Keratinocyte (primary cell): ENCODE results near the gene KCNB1. TPM values are rescaled to one million over a fixed set of nuclear protein-coding genes. Genes with fewer than 3 reads are reported as not detected.

Experiments
- DNase-seq: peaks from one replicate; pipeline ENCODE4 v3.0.0-alpha.2; 2011; ENCODE audit warnings: low read depth, missing footprints, low spot score
- FAIRE-seq: peaks from 2 replicates; lab custom pipeline; 2011; peaks lifted over from hg19 to GRCh38; lab: Jason Lieb, UNC
- H2AFZ ChIP-seq: 2 replicates; pipeline ENCODE4 v1.6.0; 2012; ENCODE audit warnings: low read length, control low read depth, inconsistent platforms; ENCODE audit not compliant: control insufficient read depth
- H3K27ac ChIP-seq: 2 replicates; pipeline ENCODE4 v1.5.1; 2011; ENCODE audit warnings: low read length; ENCODE audit not compliant: control insufficient read depth, insufficient read depth
- H3K27me3 ChIP-seq: 3 replicates; pipeline ENCODE4 v1.6.0; 2011; ENCODE audit warnings: low read length; ENCODE audit not compliant: control insufficient read depth, insufficient read depth; ENCODE audit errors: extremely low read depth
- H3K36me3 ChIP-seq, 2 experiments: 2 replicates in 1 of 2; 3 replicates in 1 of 2; pipeline ENCODE4 v1.5.1; 2011; ENCODE audit warnings: low read length in 2 of 2, mild to moderate bottlenecking in 1 of 2; ENCODE audit not compliant: control insufficient read depth in 2 of 2, insufficient read depth in 2 of 2; ENCODE audit errors: extremely low read depth in 1 of 2
- H3K4me1 ChIP-seq: 3 replicates; pipeline ENCODE4 v1.5.1; 2011; ENCODE audit warnings: low read length; ENCODE audit not compliant: control insufficient read depth, insufficient read depth; ENCODE audit errors: extremely low read depth
- H3K4me2 ChIP-seq: 3 replicates; pipeline ENCODE4 v1.6.0; 2011; ENCODE audit warnings: low read depth, low read length; ENCODE audit not compliant: control insufficient read depth, insufficient read depth; ENCODE audit errors: extremely low read depth
- H3K4me3 ChIP-seq, 3 experiments: fragments of 200-600 bp in 1 of 3; sonication (generic) in 1 of 3; 2 replicates in 2 of 3; 3 replicates in 1 of 3; pipeline ENCODE4 v1.5.1; 2011 to 2016; ENCODE audit warnings: low read length in 3 of 3, mild to moderate bottlenecking in 3 of 3, control low read depth in 2 of 3, inconsistent platforms in 1 of 3, low read depth in 1 of 3, mixed read lengths in 1 of 3, mixed run types in 1 of 3, moderate library complexity in 1 of 3; ENCODE audit not compliant: control insufficient read depth in 2 of 3, insufficient read depth in 2 of 3; ENCODE audit errors: extremely low read depth in 1 of 3
- H3K79me2 ChIP-seq: 2 replicates; pipeline ENCODE4 v1.6.0; 2012; ENCODE audit warnings: low read length; ENCODE audit not compliant: control insufficient read depth, insufficient read depth
- H3K9ac ChIP-seq: 3 replicates; pipeline ENCODE4 v1.6.0; 2011; ENCODE audit warnings: low read length; ENCODE audit not compliant: control insufficient read depth, insufficient read depth; ENCODE audit errors: extremely low read depth
- H3K9me1 ChIP-seq: 3 replicates; pipeline ENCODE4 v1.6.0; 2011; ENCODE audit warnings: low read length; ENCODE audit not compliant: control insufficient read depth, insufficient read depth; ENCODE audit errors: extremely low read depth
- H3K9me3 ChIP-seq: 2 replicates; pipeline ENCODE4 v1.5.1; 2012; ENCODE audit warnings: low read depth, low read length; ENCODE audit not compliant: control insufficient read depth
- H4K20me1 ChIP-seq: 3 replicates; pipeline ENCODE4 v1.6.0; 2011; ENCODE audit warnings: low read length; ENCODE audit not compliant: control insufficient read depth, insufficient read depth; ENCODE audit errors: extremely low read depth
- EZH2 ChIP-seq: IDR thresholded peaks from one replicate; pipeline ENCODE4 v1.6.1; 2012; ENCODE audit warnings: inconsistent platforms, mild to moderate bottlenecking, low read length, moderate library complexity
- dilution Hi-C: fragments of 300-500 bp; cut with MboI; formaldehyde crosslinking; loops from one replicate; pipeline ENCODE4 v1.7.0; 2020; ENCODE audit warnings: low sequenced_read_pairs; ENCODE audit not compliant: extremely low pct_ligation_motif_present
- polyA plus RNA-seq, 5 experiments: library from polyadenylated mRNA; depleted of rRNA in 3 of 5; stranded (reverse) in 3 of 5; stranded (forward) in 1 of 5; unstranded in 1 of 5; fragments of >200 nt; gene quantifications; 1 replicate in 1 of 5; 2 replicates in 3 of 5; 3 replicates in 1 of 5; pipeline versions ENCODE4 v1.2.1 to v1.2.3, GENCODE V29; 2011 to 2012; ENCODE audit warnings: missing spikeins in 2 of 5, low read depth in 1 of 5, low replicate concordance in 1 of 5
- TF ChIP-seq, protein P1 (sequence below), 3 experiments: IDR thresholded peaks in 1 of 3; conservative IDR thresholded peaks in 1 of 3; optimal IDR thresholded peaks in 1 of 3; 2 replicates in 2 of 3; 3 replicates in 1 of 3; pipeline versions ENCODE3 to v1.5.1; 2011; ENCODE audit warnings: low read length in 3 of 3, mild to moderate bottlenecking in 3 of 3, moderate library complexity in 2 of 3, control low read depth in 1 of 3, inconsistent platforms in 1 of 3; ENCODE audit not compliant: insufficient read depth in 2 of 3; ENCODE audit errors: extremely low read depth in 1 of 3

The KCNB1 gene
- polyA plus RNA-seq, 1 donor (not counting 4 experiments of a cell fraction or from before 2014, with no cell fraction given) = not detected

DNA sequence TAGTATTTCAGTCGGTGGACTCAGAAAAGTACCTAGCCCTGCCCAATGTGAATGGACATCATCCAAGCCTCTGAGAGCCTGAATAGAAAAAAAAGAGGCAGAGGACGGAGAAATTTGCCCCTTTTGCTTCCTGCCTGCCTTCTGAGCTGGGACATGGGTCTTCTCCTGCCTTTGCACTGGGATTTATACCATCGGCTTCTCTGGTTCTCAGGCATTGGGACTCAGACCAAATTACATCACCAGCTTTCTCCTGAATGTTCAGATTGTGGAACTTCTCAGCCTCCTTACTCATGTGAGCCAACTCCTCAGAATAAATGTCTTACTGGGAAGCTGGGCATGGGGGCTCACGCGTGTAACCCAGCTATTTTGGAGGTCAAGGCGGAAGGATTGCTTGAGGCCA lies 19.8 kb downstream of the KCNB1 start:
- Histone ChIP-seq H3K27ac (no peak overlapping the region), H3K9ac (no peak overlapping the region), H3K4me1 (peaks cover 6% of the 10 kb centered on the region), H3K4me3 (no peak overlapping the region), H2AFZ (no peak overlapping the region), H3K9me1 (no peaks in the 10 kb centered on the region), H4K20me1 (no peaks in the 10 kb centered on the region), H3K9me3 (no peaks in the 10 kb centered on the region), H3K36me3 (no peaks in the 10 kb centered on the region), H3K79me2 (no peaks in the 10 kb centered on the region), H3K27me3 (peaks cover 35% of the 10 kb centered on the region), H3K4me2 (no peak overlapping the region)
- no peak for TF ChIP-seq EZH2
- TF ChIP-seq, protein P1, sequence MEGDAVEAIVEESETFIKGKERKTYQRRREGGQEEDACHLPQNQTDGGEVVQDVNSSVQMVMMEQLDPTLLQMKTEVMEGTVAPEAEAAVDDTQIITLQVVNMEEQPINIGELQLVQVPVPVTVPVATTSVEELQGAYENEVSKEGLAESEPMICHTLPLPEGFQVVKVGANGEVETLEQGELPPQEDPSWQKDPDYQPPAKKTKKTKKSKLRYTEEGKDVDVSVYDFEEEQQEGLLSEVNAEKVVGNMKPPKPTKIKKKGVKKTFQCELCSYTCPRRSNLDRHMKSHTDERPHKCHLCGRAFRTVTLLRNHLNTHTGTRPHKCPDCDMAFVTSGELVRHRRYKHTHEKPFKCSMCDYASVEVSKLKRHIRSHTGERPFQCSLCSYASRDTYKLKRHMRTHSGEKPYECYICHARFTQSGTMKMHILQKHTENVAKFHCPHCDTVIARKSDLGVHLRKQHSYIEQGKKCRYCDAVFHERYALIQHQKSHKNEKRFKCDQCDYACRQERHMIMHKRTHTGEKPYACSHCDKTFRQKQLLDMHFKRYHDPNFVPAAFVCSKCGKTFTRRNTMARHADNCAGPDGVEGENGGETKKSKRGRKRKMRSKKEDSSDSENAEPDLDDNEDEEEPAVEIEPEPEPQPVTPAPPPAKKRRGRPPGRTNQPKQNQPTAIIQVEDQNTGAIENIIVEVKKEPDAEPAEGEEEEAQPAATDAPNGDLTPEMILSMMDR (optimal IDR thresholded peaks at IDR 0.05 in 1 of 3, IDR thresholded peaks at IDR 0.05 in 1 of 3, conservative IDR thresholded peaks at IDR 0.05 in 1 of 3; ENCODE audit: extremely low read depth in 1 of 3, insufficient read depth in 2 of 3, low read length in 3 of 3) = no peak
- no peak for DNase-seq
- FAIRE-seq = no peak
- dilution Hi-C loops = no loop called here

DNA sequence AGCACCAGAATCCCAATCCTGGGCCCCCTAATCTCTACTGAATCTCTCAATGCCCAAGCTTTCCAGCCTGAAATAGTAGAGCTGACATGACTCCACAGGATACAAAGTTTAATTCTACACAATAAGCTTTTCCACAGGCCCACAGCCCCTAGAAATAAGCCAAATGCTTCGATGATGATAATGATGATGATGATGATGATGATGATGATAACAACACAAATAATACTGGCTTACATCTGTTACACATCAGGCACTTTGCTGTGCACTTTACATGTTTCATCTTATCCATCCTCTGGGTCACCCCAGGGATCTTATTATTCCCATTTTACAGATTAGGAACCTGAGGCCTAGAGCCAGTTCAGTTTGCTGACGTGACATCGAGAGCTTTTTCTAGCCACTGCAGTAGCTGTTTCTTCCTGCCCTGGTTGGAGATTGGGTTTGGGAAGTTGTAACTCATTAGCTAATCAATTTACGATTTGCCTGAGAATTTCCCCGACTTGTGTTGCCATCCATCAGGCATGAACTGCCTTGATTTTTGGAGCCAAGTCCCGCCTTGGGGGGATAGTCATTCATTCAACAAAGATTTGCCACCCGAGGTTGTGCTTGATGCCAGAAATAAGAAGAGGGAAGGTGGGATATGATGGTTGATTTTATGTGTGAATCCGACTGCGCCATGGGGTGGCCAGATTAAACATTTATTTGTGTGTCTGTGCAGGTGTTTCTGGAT lies 20.4 kb downstream of the KCNB1 start:
- H3K36me3 ChIP-seq = no peaks in the 10 kb centered on the region
- no peaks in the 10 kb centered on the region for H3K9me1 ChIP-seq
- H2AFZ ChIP-seq = no peak overlapping the region
- TF ChIP-seq EZH2 = no peak
- TF ChIP-seq, protein P1 (optimal IDR thresholded peaks at IDR 0.05 in 1 of 3, IDR thresholded peaks at IDR 0.05 in 1 of 3, conservative IDR thresholded peaks at IDR 0.05 in 1 of 3; ENCODE audit: extremely low read depth in 1 of 3, insufficient read depth in 2 of 3, low read length in 3 of 3) = no peak
- FAIRE-seq = no peak
- no peak overlapping the region for H3K4me2 ChIP-seq
- H4K20me1 ChIP-seq = no peaks in the 10 kb centered on the region
- H3K27ac ChIP-seq = no peak overlapping the region
- no peak overlapping the region for H3K9ac ChIP-seq
- dilution Hi-C loops = no loop called here
- H3K4me1 ChIP-seq = peaks cover 6% of the 10 kb centered on the region
- H3K9me3 ChIP-seq = no peaks in the 10 kb centered on the region
- no peak for DNase-seq
- H3K4me3 ChIP-seq = no peak overlapping the region
- no peaks in the 10 kb centered on the region for H3K79me2 ChIP-seq
- H3K27me3 ChIP-seq = peaks cover 35% of the 10 kb centered on the region
